K562 (cell line): ENCODE measurements around the gene SYNE1. TPM values are rescaled to one million over a fixed set of nuclear protein-coding genes. Genes with fewer than 3 reads are reported as not detected.

Experiments used
- CCNT2 ChIP-seq: IDR thresholded peaks from 2 replicates; pipeline ENCODE4 v1.6.1; 2011; ENCODE audit warnings: borderline replicate concordance, low read depth, mild to moderate bottlenecking, moderate library complexity, mixed read lengths, low read length; ENCODE audit not compliant: insufficient read length; ENCODE audit errors: extremely low read depth
- CTCF ChIP-seq, 3 experiments: IDR thresholded peaks in 2 of 3; conservative IDR thresholded peaks in 1 of 3; 2 replicates each; pipeline ENCODE4 v1.5.1; 2011 to 2012; ENCODE audit warnings: low read length in 3 of 3, mild to moderate bottlenecking in 3 of 3, control low read depth in 2 of 3, improper control_type of control experiment in 1 of 3, inconsistent platforms in 1 of 3, low read depth in 1 of 3, mixed read lengths in 1 of 3, moderate library complexity in 1 of 3; ENCODE audit not compliant: insufficient read depth in 2 of 3
- MGA ChIP-seq: fragments of 450-650 bp; IDR thresholded peaks from 2 replicates; pipeline ENCODE4 v1.6.1; 2016; ENCODE audit warnings: mild to moderate bottlenecking, moderate library complexity
- NRF1 ChIP-seq, 2 experiments: fragments of 450-650 bp; IDR thresholded peaks in 1 of 2; conservative IDR thresholded peaks in 1 of 2; 2 replicates each; pipeline ENCODE4 v1.6.1; 2014; ENCODE audit warnings: mild to moderate bottlenecking in 2 of 2
- SLC30A9 ChIP-seq: fragments of 250-450 bp; sonication (Bioruptor Pico); IDR thresholded peaks from 2 replicates; pipeline ENCODE4 v1.8.0; 2022; ENCODE audit warnings: mild to moderate bottlenecking, moderate library complexity
- TAF1 ChIP-seq: IDR thresholded peaks from 2 replicates; pipeline ENCODE4 v1.6.1; 2011; ENCODE audit warnings: mild to moderate bottlenecking, low read length, moderate library complexity; ENCODE audit not compliant: insufficient read depth, control insufficient read depth, severe bottlenecking; ENCODE audit errors: extremely low read depth
- THRA ChIP-seq: fragments of 450-650 bp; IDR thresholded peaks from 2 replicates; pipeline ENCODE4 v1.6.1; 2017; ENCODE audit warnings: mild to moderate bottlenecking, moderate library complexity
- ZBTB43 ChIP-seq: sonication (generic); formaldehyde crosslinking; IDR thresholded peaks from 2 replicates; pipeline ENCODE4 v1.8.0; 2023; ENCODE audit warnings: mild to moderate bottlenecking, missing genetic modification reagents
- ZSCAN29 ChIP-seq: fragments of 450-650 bp; IDR thresholded peaks from 2 replicates; pipeline ENCODE4 v1.6.1; 2017
- polyA plus RNA-seq, 8 experiments: library from polyadenylated mRNA; depleted of rRNA in 4 of 8; stranded (reverse) in 5 of 8; unstranded in 3 of 8; fragments of >200 nt; fragmentation: Nextera tagmentation in 2 of 8; fragmentation: Illumina TruSeq in 1 of 8; extraction: Ambion mirVana in 2 of 8; extraction: Trizol in 1 of 8; gene quantifications; 2 replicates each; pipeline versions ENCODE4 v1.2.1 to v1.2.3, GENCODE V29; 2011 to 2014; ENCODE audit warnings: inconsistent platforms in 1 of 8, missing spikeins in 1 of 8
- total RNA-seq, 7 experiments: library from RNA; depleted of rRNA in 6 of 7; stranded (reverse); fragments of >200 nt in 6 of 7; fragmentation: Illumina TruSeq in 2 of 7; extraction: Trizol in 2 of 7; gene quantifications; 2 replicates each; pipeline versions ENCODE4 v1.2.1 to v1.2.3, GENCODE V29; 2011 to 2021; ENCODE audit warnings: low replicate concordance in 1 of 7

SYNE1 gene
- total and polyA plus RNA-seq, 9 of the 15 experiments (the other 6 are each of a cell fraction or from before 2014, with no cell fraction given) = under 0.01 to 0.42 (median 0.08) TPM; not detected in 1

GRCh38 chr6:152110886-152111820 is 526.0 kb downstream of the SYNE1 start (continued):
- TF ChIP-seq ZBTB43 (CRISPR knock-in tag) (no peak), SLC30A9 (no peak), NRF1 (conservative IDR thresholded peaks at IDR 0.05 in 1 of 2, IDR thresholded peaks at IDR 0.05 in 1 of 2) (no peak), TAF1 (no peak), ZSCAN29 (no peak), CTCF (IDR thresholded peaks at IDR 0.05 in 2 of 3, conservative IDR thresholded peaks at IDR 0.05 in 1 of 3; ENCODE audit: insufficient read depth in 2 of 3, low read depth in 1 of 3, low read length in 3 of 3) (no peak), CCNT2 (no peak), THRA (no peak), MGA (no peak)
